Vagina (tissue), 2 donors: Measurements from ENCODE around the gene ILF3. TPM values are rescaled to one million over a fixed set of nuclear protein-coding genes. Genes with fewer than 3 reads are reported as not detected.

ENCODE experiments used
- DNase-seq, 2 donors: peaks; one replicate each; pipeline ENCODE4 v3.0.0-alpha.2; 2017; ENCODE audit errors: extremely low spot score in 2 of 2
- H3K27ac ChIP-seq: fragments of 200-600 bp; sonication (generic); one replicate; pipeline ENCODE4 v1.5.1; 2019
- H3K27me3 ChIP-seq: fragments of 200-600 bp; sonication (generic); one replicate; pipeline ENCODE4 v1.5.1; 2019
- H3K36me3 ChIP-seq, 2 donors: fragments of 200-600 bp; sonication (generic); one replicate each; pipeline ENCODE4 v1.5.1; 2017 to 2019
- H3K4me1 ChIP-seq: fragments of 200-600 bp; sonication (generic); one replicate; pipeline ENCODE4 v1.5.1; 2019
- H3K4me3 ChIP-seq, 2 donors: fragments of 200-600 bp; sonication (generic); 1 replicate in 1 of 2; 2 replicates in 1 of 2; pipeline ENCODE4 v1.5.1; 2016 to 2019
- H3K9me3 ChIP-seq: fragments of 200-600 bp; sonication (generic); one replicate; pipeline ENCODE4 v1.5.1; 2019
- POLR2A ChIP-seq, 2 donors: fragments of 450-650 bp; IDR thresholded peaks; one replicate each; pipeline ENCODE4 v1.6.1; 2017; ENCODE audit warnings: antibody characterized with exemption in 2 of 2, mild to moderate bottlenecking in 2 of 2, moderate library complexity in 2 of 2
- POLR2AphosphoS5 ChIP-seq, 2 donors: sonication (generic); formaldehyde crosslinking; IDR thresholded peaks; one replicate each; pipeline ENCODE4 v1.9.0; 2017; ENCODE audit warnings: antibody characterized with exemption in 2 of 2, mild to moderate bottlenecking in 2 of 2, low read depth in 1 of 2; ENCODE audit not compliant: insufficient read depth in 1 of 2
- intact Hi-C: fragments of 100-400 bp; cut with DNase I; formaldehyde crosslinking; loops from one replicate; pipeline ENCODE4 v1.15.1; 2023
- total RNA-seq: library from RNA; depleted of rRNA; stranded (reverse); fragments of >200 nt; gene quantifications from one replicate; pipeline ENCODE4 v1.2.3, GENCODE V29; 2016
- TF ChIP-seq, protein P1 (sequence below), 3 experiments: fragments of 450-650 bp in 2 of 3; fragments of 200-600 bp in 1 of 3; sonication (generic) in 1 of 3; IDR thresholded peaks; one replicate each; pipeline ENCODE4 v1.5.1; 2017 to 2019; ENCODE audit warnings: antibody characterized with exemption in 3 of 3, mild to moderate bottlenecking in 2 of 3, moderate library complexity in 2 of 3

ILF3 gene
- total RNA-seq, 1 donor from 2014 or later: 125 TPM

DNA sequence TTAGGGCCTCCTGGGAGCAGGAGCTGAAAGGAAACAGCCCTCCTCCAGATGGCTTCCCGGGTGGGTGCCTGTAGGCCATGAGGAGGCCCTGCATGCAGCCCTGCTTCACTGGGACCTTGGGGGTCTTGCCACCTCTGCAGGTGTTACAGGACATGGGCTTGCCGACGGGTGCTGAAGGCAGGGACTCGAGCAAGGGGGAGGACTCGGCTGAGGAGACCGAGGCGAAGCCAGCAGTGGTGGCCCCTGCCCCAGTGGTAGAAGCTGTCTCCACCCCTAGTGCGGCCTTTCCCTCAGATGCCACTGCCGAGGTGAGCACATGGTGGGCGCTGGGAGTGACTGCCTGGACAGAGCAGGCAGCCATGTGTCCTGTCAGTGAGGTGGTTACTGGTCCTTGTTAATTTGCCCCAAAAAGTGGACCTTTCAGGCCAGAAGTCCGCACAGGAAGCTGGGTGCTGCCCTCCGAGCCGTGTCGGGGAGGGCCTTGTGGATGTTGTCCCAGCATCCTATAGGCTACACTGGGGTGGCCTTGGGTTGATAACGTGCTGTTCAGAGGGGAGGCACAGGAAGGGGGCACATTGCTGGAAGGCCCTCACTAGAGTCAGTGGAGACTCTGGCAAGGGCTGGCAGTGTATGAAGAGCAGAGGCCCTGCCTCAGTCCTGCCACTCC lies 28.4 kb downstream of the ILF3 start:
- H3K27me3 ChIP-seq: no peaks in the 10 kb centered on the region
- peaks cover 14% of the 10 kb centered on the region for H3K4me1 ChIP-seq
- intact Hi-C loops: no loop called here
- no peak for DNase-seq
- TF ChIP-seq, protein P1, sequence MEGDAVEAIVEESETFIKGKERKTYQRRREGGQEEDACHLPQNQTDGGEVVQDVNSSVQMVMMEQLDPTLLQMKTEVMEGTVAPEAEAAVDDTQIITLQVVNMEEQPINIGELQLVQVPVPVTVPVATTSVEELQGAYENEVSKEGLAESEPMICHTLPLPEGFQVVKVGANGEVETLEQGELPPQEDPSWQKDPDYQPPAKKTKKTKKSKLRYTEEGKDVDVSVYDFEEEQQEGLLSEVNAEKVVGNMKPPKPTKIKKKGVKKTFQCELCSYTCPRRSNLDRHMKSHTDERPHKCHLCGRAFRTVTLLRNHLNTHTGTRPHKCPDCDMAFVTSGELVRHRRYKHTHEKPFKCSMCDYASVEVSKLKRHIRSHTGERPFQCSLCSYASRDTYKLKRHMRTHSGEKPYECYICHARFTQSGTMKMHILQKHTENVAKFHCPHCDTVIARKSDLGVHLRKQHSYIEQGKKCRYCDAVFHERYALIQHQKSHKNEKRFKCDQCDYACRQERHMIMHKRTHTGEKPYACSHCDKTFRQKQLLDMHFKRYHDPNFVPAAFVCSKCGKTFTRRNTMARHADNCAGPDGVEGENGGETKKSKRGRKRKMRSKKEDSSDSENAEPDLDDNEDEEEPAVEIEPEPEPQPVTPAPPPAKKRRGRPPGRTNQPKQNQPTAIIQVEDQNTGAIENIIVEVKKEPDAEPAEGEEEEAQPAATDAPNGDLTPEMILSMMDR (IDR thresholded peaks at IDR 0.05): no peak
- TF ChIP-seq POLR2AphosphoS5 (IDR thresholded peaks at IDR 0.05; ENCODE audit: insufficient read depth in 1 of 2, low read depth in 1 of 2): no peak
- TF ChIP-seq POLR2A (IDR thresholded peaks at IDR 0.05): no peak
- H3K4me3 ChIP-seq: no peak overlapping the region
- peaks cover 6 to 91% of the 10 kb centered on the region in 2 donors for H3K36me3 ChIP-seq
- no peaks in the 10 kb centered on the region for H3K9me3 ChIP-seq
- H3K27ac ChIP-seq: no peak overlapping the region

DNA sequence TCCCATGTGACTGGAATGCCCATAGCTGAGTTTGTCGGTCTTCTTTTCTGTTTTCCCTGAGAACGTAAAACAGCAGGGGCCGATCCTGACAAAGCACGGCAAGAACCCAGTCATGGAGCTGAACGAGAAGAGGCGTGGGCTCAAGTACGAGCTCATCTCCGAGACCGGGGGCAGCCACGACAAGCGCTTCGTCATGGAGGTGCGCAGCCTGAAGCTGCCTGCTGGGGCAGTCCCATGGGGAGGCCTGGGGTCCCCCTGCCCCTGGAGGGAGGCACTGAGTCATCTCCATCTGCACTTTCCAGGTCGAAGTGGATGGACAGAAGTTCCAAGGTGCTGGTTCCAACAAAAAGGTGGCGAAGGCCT lies 28.9 kb downstream of the ILF3 start:
- intact Hi-C loops: no loop called here
- no peak overlapping the region for H3K4me3 ChIP-seq
- DNase-seq: no peak
- no peaks in the 10 kb centered on the region for H3K27me3 ChIP-seq
- peaks cover 5 to 91% of the 10 kb centered on the region in 2 donors for H3K36me3 ChIP-seq
- peaks cover 14% of the 10 kb centered on the region for H3K4me1 ChIP-seq
- no peak overlapping the region for H3K27ac ChIP-seq
- H3K9me3 ChIP-seq: no peaks in the 10 kb centered on the region
- no peak for TF ChIP-seq POLR2A (IDR thresholded peaks at IDR 0.05)
- TF ChIP-seq, protein P1 (IDR thresholded peaks at IDR 0.05): no peak
- TF ChIP-seq POLR2AphosphoS5 (IDR thresholded peaks at IDR 0.05; ENCODE audit: insufficient read depth in 1 of 2, low read depth in 1 of 2): no peak

DNA sequence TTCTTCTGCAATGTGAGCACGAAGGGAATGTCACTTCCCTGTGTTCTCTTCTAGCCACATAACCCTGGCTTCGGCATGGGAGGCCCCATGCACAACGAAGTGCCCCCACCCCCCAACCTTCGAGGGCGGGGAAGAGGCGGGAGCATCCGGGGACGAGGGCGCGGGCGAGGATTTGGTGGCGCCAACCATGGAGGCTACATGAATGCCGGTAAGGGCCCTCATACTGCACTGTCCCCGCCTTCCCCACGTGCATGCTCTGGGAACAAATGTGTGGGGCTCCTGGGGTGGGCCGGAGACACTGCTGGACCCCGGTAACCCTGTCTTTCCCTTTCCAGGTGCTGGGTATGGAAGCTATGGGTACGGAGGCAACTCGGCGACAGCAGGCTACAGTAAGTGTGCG lies 29.4 kb downstream of the ILF3 start:
- Histone ChIP-seq H3K4me1 (peaks cover 14% of the 10 kb centered on the region), H3K27me3 (no peaks in the 10 kb centered on the region), H3K9me3 (no peaks in the 10 kb centered on the region), H3K27ac (no peak overlapping the region), H3K36me3 (peaks cover 0 to 91% of the 10 kb centered on the region in 2 donors), H3K4me3 (no peak overlapping the region)
- intact Hi-C loops: no loop called here
- TF ChIP-seq POLR2A (IDR thresholded peaks at IDR 0.05) (no peak), POLR2AphosphoS5 (IDR thresholded peaks at IDR 0.05; ENCODE audit: insufficient read depth in 1 of 2, low read depth in 1 of 2) (no peak)
- TF ChIP-seq, protein P1 (IDR thresholded peaks at IDR 0.05): no peak
- DNase-seq: no peak

DNA sequence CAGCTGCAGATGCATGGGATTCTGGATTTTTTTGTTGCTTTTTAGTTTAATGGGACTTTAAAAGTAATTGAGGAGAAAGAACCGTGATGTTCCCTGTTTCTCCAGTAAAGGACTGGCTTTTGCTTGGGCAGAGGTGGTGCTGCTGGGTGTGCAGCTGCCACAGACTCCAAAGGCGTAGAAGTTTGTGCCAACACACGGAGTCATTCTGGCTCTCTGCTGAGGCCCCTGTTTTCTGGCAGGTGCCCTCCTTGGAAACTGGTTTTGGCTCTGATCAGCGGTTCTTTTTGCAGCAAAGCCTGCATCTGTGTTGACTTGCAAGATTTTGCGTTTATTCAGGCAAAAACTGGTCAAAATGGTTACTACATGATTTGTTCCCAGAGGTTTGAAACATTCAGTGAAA lies 31.1 kb downstream of the ILF3 start:
- H3K9me3 ChIP-seq: no peaks in the 10 kb centered on the region
- peaks cover 14% of the 10 kb centered on the region for H3K4me1 ChIP-seq
- peaks cover 0 to 91% of the 10 kb centered on the region in 2 donors for H3K36me3 ChIP-seq
- TF ChIP-seq POLR2A (IDR thresholded peaks at IDR 0.05) (no peak), POLR2AphosphoS5 (IDR thresholded peaks at IDR 0.05; ENCODE audit: insufficient read depth in 1 of 2, low read depth in 1 of 2) (no peak)
- TF ChIP-seq, protein P1 (IDR thresholded peaks at IDR 0.05): no peak
- no peak overlapping the region for H3K4me3 ChIP-seq
- DNase-seq: no peak
- H3K27me3 ChIP-seq: no peaks in the 10 kb centered on the region
- H3K27ac ChIP-seq: no peak overlapping the region
- intact Hi-C loops: no loop called here

DNA sequence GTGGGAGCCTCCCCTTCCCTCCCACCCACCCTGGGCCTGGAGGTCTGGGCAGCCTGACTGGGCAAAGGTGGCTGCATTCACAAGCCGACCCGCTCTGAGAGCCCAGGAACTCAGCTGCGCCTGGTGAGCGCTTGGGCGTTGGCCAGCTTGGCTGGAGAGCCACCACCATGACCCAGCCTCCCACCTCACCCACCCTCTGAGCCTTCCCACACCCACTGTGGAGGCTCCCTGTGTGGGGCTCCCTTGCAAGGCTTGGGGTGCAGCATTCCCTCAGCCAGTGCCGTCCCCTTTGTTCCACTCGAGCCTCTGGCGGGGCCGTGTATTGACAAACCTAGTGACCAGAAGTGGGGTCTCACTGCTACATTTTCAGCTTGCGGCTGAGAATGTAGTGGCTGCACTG lies 32.0 kb downstream of the ILF3 start:
- Histone ChIP-seq H3K36me3 (peaks cover 0 to 87% of the 10 kb centered on the region in 2 donors), H3K27me3 (no peaks in the 10 kb centered on the region), H3K4me3 (no peak overlapping the region), H3K27ac (no peak overlapping the region), H3K9me3 (no peaks in the 10 kb centered on the region), H3K4me1 (peaks cover 14% of the 10 kb centered on the region)
- intact Hi-C loops: no loop called here
- TF ChIP-seq, protein P1 (IDR thresholded peaks at IDR 0.05): no peak
- TF ChIP-seq POLR2AphosphoS5 (IDR thresholded peaks at IDR 0.05; ENCODE audit: insufficient read depth in 1 of 2, low read depth in 1 of 2) (no peak), POLR2A (IDR thresholded peaks at IDR 0.05) (no peak)
- DNase-seq: no peak
